GM23338 (cell line): Measurements from ENCODE around the gene KCNJ16. TPM values are rescaled to one million over a fixed set of nuclear protein-coding genes. Genes with fewer than 3 reads are reported as not detected.

Experiments
- ATAC-seq: fragments of 200-7000 bp; cut with Tn5 transposase; 3 replicates; pipeline ENCODE4 v1.9.1; 2020
- DNase-seq: peaks from one replicate; pipeline ENCODE4 v3.0.0-alpha.2; 2015; ENCODE audit warnings: low spot score
- H2AFZ ChIP-seq: fragments of 200-600 bp; sonication (generic); 2 replicates; pipeline ENCODE4 v1.8.0; 2016; ENCODE audit warnings: antibody characterized with exemption, mild to moderate bottlenecking, moderate library complexity
- H3F3A ChIP-seq: fragments of 200-600 bp; sonication (generic); replicated peaks from 2 replicates; pipeline ENCODE4 v1.8.0; 2017; ENCODE audit warnings: antibody characterized with exemption, mixed run types, low read depth
- H3K27ac ChIP-seq: fragments of 200-600 bp; sonication (generic); 2 replicates; pipeline ENCODE4 v1.6.1; 2016; ENCODE audit warnings: low read depth
- H3K27me3 ChIP-seq: fragments of 200-600 bp; sonication (generic); 2 replicates; pipeline ENCODE4 v1.8.0; 2016; ENCODE audit warnings: mild to moderate bottlenecking, mixed run types, moderate library complexity; ENCODE audit not compliant: insufficient read depth
- H3K36me3 ChIP-seq: fragments of 200-600 bp; sonication (generic); 2 replicates; pipeline ENCODE4 v1.8.0; 2016; ENCODE audit warnings: mild to moderate bottlenecking; ENCODE audit not compliant: insufficient read depth
- H3K4me1 ChIP-seq: fragments of 200-600 bp; sonication (generic); 2 replicates; pipeline ENCODE4 v1.8.0; 2016; ENCODE audit warnings: mild to moderate bottlenecking, moderate library complexity; ENCODE audit not compliant: insufficient read depth
- H3K4me2 ChIP-seq: fragments of 200-600 bp; sonication (generic); 2 replicates; pipeline ENCODE4 v1.7.1; 2017; ENCODE audit warnings: mixed run types
- H3K4me3 ChIP-seq: fragments of 200-600 bp; sonication (generic); 2 replicates; pipeline ENCODE4 v1.6.1; 2016; ENCODE audit warnings: mixed run types
- H3K79me2 ChIP-seq: fragments of 200-600 bp; sonication (generic); replicated peaks from 2 replicates; pipeline ENCODE4 v1.8.0; 2017; ENCODE audit warnings: mild to moderate bottlenecking; ENCODE audit not compliant: insufficient read depth
- H3K9me2 ChIP-seq: fragments of 200-600 bp; sonication (generic); 2 replicates; pipeline ENCODE4 v1.8.0; 2017; ENCODE audit not compliant: insufficient read depth
- H4K20me1 ChIP-seq: fragments of 200-600 bp; sonication (generic); replicated peaks from 2 replicates; pipeline ENCODE4 v1.8.0; 2017; ENCODE audit warnings: mild to moderate bottlenecking; ENCODE audit not compliant: insufficient read depth
- H3K27ac Mint-ChIP-seq: 2 replicates; pipeline ENCODE4 v1.8.0; 2020; ENCODE audit warnings: inconsistent platforms, mild to moderate bottlenecking, moderate library complexity, mixed read lengths
- H3K27me3 Mint-ChIP-seq: 3 replicates; pipeline ENCODE4 v1.8.0; 2022; ENCODE audit warnings: low read depth, mild to moderate bottlenecking, moderate library complexity, mixed read lengths, inconsistent platforms; ENCODE audit not compliant: insufficient read depth, poor library complexity
- H3K36me3 Mint-ChIP-seq: 3 replicates; pipeline ENCODE4 v1.8.0; 2021; ENCODE audit warnings: low read depth, mild to moderate bottlenecking, inconsistent platforms, moderate library complexity, mixed read lengths
- H3K4me1 Mint-ChIP-seq: 3 replicates; pipeline ENCODE4 v1.8.0; 2020; ENCODE audit warnings: mild to moderate bottlenecking, inconsistent platforms, mixed read lengths
- H3K4me3 Mint-ChIP-seq: 3 replicates; pipeline ENCODE4 v1.8.0; 2021; ENCODE audit warnings: moderate library complexity, mild to moderate bottlenecking, inconsistent platforms, mixed read lengths
- H3K9me3 Mint-ChIP-seq: 3 replicates; pipeline ENCODE4 v1.8.0; 2020; ENCODE audit warnings: moderate library complexity, mild to moderate bottlenecking, inconsistent platforms, mixed read lengths
- CREB1 ChIP-seq: fragments of 250-450 bp; sonication (Bioruptor Pico); IDR thresholded peaks from 2 replicates; pipeline ENCODE4 v1.5.0; 2020; ENCODE audit warnings: low read depth, mild to moderate bottlenecking, moderate library complexity
- EZH2 ChIP-seq: fragments of 200-600 bp; sonication (generic); IDR thresholded peaks from one replicate; pipeline ENCODE4 v1.8.0; 2017; ENCODE audit warnings: antibody characterized with exemption, mild to moderate bottlenecking, low read depth; ENCODE audit not compliant: unreplicated experiment
- EZH2phosphoT487 ChIP-seq: fragments of 200-600 bp; sonication (generic); IDR thresholded peaks from one replicate; pipeline ENCODE4 v1.8.1; 2018; ENCODE audit warnings: antibody characterized with exemption; ENCODE audit not compliant: unreplicated experiment
- JUNB ChIP-seq: IDR thresholded peaks from one replicate; pipeline ENCODE4 v1.6.1; 2016; ENCODE audit warnings: antibody characterized with exemption; ENCODE audit not compliant: unreplicated experiment
- NANOG ChIP-seq: IDR thresholded peaks from 2 replicates; pipeline ENCODE4 v1.6.1; 2016; ENCODE audit warnings: antibody characterized with exemption, borderline replicate concordance
- POLR2AphosphoS5 ChIP-seq: IDR thresholded peaks from 2 replicates; pipeline ENCODE4 v1.6.1; 2016; ENCODE audit warnings: antibody characterized with exemption, low read depth
- STAT1 ChIP-seq: IDR thresholded peaks from one replicate; pipeline ENCODE4 v1.6.1; 2016; ENCODE audit warnings: antibody characterized with exemption; ENCODE audit not compliant: unreplicated experiment
- ZNF114 ChIP-seq: fragments of 250-450 bp; sonication (Bioruptor Pico); IDR thresholded peaks from 2 replicates; pipeline ENCODE4 v1.5.0; 2020; ENCODE audit warnings: mild to moderate bottlenecking, moderate library complexity
- ZNF331 ChIP-seq: fragments of 250-450 bp; sonication (Bioruptor Pico); IDR thresholded peaks from 2 replicates; pipeline ENCODE4 v1.5.0; 2020; ENCODE audit warnings: low read depth, mild to moderate bottlenecking, moderate library complexity
- polyA plus RNA-seq: library from polyadenylated mRNA; unstranded; fragments of >200 nt; fragmentation: Nextera tagmentation; extraction: Ambion mirVana; gene quantifications from 2 replicates; pipeline ENCODE4 v1.2.1, GENCODE V29; 2016
- total RNA-seq: library from RNA; depleted of rRNA; stranded (reverse); fragments of >200 nt; shearing (Covaris generic); gene quantifications from 2 replicates; pipeline ENCODE4 v1.2.3, GENCODE V29; 2014
- TF ChIP-seq, protein P1 (sequence below): IDR thresholded peaks from 2 replicates; pipeline ENCODE4 v1.6.1; 2016; ENCODE audit warnings: antibody characterized with exemption
- TF ChIP-seq, protein P2 (sequence below), 2 experiments: fragments of 200-600 bp in 1 of 2; sonication (generic) in 1 of 2; conservative IDR thresholded peaks; 2 replicates each; pipeline versions ENCODE4 v1.5.1 to v1.6.1; 2016 to 2017; ENCODE audit warnings: antibody characterized with exemption in 2 of 2, low read depth in 2 of 2, mild to moderate bottlenecking in 2 of 2, moderate library complexity in 1 of 2
- TF ChIP-seq, protein P3 (sequence below): IDR thresholded peaks from one replicate; pipeline ENCODE4 v1.6.1; 2018; ENCODE audit warnings: antibody characterized with exemption; ENCODE audit not compliant: unreplicated experiment
- TF ChIP-seq, protein P4 (sequence below): fragments of 250-450 bp; sonication (Bioruptor Pico); IDR thresholded peaks from 2 replicates; pipeline ENCODE4 v1.5.0; 2020; ENCODE audit warnings: mild to moderate bottlenecking, moderate library complexity

Gene KCNJ16
- total and polyA plus RNA-seq, 2 experiments from 2014 or later, result not detected

DNA sequence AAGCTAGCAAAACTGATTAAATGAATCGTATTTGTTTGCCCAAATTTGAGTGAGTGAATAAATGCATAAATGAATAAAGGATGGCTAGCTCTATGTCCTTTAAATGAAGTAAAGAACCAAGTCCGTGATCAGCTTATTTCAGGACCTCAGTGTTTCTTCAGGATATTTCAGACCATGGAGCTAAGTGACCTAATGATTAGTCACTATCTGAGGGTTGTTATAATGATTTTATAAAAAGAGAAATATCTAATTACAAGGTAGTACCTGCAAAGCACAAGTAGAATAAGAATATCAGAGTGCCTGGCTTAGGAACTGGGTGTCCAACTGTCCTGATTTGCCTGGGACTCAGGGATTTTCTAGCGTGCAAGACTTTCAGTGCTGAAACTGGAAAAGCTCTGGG lies 106.8 kb downstream of the KCNJ16 start:
- Histone ChIP-seq H2AFZ (no peak overlapping the region), H3F3A (no peaks in the 10 kb centered on the region), H4K20me1 (no peaks in the 10 kb centered on the region), H3K9me2 (no peaks in the 10 kb centered on the region), H3K27ac (no peak overlapping the region), H3K4me2 (no peak overlapping the region), H3K79me2 (no peaks in the 10 kb centered on the region), H3K4me1 (peaks cover 10% of the 10 kb centered on the region; the same call in 1 of the 2 replicates), H3K4me3 (no peak overlapping the region), H3K27me3 (no peaks in the 10 kb centered on the region), H3K36me3 (no peaks in the 10 kb centered on the region)
- H3K4me3 Mint-ChIP-seq, result no peak overlapping the region
- no peak for DNase-seq
- TF ChIP-seq CREB1 (CRISPR knock-in tag), result no peak
- TF ChIP-seq, protein P1, sequence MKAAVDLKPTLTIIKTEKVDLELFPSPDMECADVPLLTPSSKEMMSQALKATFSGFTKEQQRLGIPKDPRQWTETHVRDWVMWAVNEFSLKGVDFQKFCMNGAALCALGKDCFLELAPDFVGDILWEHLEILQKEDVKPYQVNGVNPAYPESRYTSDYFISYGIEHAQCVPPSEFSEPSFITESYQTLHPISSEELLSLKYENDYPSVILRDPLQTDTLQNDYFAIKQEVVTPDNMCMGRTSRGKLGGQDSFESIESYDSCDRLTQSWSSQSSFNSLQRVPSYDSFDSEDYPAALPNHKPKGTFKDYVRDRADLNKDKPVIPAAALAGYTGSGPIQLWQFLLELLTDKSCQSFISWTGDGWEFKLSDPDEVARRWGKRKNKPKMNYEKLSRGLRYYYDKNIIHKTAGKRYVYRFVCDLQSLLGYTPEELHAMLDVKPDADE, result no peak
- TF ChIP-seq STAT1, result no peak
- no peak for TF ChIP-seq ZNF331
- TF ChIP-seq ZNF114 (CRISPR knock-in tag), result no peak
- no peak for TF ChIP-seq POLR2AphosphoS5
- no peak for TF ChIP-seq NANOG
- TF ChIP-seq, protein P2, sequence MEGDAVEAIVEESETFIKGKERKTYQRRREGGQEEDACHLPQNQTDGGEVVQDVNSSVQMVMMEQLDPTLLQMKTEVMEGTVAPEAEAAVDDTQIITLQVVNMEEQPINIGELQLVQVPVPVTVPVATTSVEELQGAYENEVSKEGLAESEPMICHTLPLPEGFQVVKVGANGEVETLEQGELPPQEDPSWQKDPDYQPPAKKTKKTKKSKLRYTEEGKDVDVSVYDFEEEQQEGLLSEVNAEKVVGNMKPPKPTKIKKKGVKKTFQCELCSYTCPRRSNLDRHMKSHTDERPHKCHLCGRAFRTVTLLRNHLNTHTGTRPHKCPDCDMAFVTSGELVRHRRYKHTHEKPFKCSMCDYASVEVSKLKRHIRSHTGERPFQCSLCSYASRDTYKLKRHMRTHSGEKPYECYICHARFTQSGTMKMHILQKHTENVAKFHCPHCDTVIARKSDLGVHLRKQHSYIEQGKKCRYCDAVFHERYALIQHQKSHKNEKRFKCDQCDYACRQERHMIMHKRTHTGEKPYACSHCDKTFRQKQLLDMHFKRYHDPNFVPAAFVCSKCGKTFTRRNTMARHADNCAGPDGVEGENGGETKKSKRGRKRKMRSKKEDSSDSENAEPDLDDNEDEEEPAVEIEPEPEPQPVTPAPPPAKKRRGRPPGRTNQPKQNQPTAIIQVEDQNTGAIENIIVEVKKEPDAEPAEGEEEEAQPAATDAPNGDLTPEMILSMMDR (conservative IDR thresholded peaks at IDR 0.05; ENCODE audit: low read depth in 2 of 2), result no peak
- TF ChIP-seq, protein P3, sequence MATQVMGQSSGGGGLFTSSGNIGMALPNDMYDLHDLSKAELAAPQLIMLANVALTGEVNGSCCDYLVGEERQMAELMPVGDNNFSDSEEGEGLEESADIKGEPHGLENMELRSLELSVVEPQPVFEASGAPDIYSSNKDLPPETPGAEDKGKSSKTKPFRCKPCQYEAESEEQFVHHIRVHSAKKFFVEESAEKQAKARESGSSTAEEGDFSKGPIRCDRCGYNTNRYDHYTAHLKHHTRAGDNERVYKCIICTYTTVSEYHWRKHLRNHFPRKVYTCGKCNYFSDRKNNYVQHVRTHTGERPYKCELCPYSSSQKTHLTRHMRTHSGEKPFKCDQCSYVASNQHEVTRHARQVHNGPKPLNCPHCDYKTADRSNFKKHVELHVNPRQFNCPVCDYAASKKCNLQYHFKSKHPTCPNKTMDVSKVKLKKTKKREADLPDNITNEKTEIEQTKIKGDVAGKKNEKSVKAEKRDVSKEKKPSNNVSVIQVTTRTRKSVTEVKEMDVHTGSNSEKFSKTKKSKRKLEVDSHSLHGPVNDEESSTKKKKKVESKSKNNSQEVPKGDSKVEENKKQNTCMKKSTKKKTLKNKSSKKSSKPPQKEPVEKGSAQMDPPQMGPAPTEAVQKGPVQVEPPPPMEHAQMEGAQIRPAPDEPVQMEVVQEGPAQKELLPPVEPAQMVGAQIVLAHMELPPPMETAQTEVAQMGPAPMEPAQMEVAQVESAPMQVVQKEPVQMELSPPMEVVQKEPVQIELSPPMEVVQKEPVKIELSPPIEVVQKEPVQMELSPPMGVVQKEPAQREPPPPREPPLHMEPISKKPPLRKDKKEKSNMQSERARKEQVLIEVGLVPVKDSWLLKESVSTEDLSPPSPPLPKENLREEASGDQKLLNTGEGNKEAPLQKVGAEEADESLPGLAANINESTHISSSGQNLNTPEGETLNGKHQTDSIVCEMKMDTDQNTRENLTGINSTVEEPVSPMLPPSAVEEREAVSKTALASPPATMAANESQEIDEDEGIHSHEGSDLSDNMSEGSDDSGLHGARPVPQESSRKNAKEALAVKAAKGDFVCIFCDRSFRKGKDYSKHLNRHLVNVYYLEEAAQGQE, result no peak
- no peak for TF ChIP-seq EZH2phosphoT487
- TF ChIP-seq JUNB, result no peak
- TF ChIP-seq EZH2, result no peak
- TF ChIP-seq, protein P4, sequence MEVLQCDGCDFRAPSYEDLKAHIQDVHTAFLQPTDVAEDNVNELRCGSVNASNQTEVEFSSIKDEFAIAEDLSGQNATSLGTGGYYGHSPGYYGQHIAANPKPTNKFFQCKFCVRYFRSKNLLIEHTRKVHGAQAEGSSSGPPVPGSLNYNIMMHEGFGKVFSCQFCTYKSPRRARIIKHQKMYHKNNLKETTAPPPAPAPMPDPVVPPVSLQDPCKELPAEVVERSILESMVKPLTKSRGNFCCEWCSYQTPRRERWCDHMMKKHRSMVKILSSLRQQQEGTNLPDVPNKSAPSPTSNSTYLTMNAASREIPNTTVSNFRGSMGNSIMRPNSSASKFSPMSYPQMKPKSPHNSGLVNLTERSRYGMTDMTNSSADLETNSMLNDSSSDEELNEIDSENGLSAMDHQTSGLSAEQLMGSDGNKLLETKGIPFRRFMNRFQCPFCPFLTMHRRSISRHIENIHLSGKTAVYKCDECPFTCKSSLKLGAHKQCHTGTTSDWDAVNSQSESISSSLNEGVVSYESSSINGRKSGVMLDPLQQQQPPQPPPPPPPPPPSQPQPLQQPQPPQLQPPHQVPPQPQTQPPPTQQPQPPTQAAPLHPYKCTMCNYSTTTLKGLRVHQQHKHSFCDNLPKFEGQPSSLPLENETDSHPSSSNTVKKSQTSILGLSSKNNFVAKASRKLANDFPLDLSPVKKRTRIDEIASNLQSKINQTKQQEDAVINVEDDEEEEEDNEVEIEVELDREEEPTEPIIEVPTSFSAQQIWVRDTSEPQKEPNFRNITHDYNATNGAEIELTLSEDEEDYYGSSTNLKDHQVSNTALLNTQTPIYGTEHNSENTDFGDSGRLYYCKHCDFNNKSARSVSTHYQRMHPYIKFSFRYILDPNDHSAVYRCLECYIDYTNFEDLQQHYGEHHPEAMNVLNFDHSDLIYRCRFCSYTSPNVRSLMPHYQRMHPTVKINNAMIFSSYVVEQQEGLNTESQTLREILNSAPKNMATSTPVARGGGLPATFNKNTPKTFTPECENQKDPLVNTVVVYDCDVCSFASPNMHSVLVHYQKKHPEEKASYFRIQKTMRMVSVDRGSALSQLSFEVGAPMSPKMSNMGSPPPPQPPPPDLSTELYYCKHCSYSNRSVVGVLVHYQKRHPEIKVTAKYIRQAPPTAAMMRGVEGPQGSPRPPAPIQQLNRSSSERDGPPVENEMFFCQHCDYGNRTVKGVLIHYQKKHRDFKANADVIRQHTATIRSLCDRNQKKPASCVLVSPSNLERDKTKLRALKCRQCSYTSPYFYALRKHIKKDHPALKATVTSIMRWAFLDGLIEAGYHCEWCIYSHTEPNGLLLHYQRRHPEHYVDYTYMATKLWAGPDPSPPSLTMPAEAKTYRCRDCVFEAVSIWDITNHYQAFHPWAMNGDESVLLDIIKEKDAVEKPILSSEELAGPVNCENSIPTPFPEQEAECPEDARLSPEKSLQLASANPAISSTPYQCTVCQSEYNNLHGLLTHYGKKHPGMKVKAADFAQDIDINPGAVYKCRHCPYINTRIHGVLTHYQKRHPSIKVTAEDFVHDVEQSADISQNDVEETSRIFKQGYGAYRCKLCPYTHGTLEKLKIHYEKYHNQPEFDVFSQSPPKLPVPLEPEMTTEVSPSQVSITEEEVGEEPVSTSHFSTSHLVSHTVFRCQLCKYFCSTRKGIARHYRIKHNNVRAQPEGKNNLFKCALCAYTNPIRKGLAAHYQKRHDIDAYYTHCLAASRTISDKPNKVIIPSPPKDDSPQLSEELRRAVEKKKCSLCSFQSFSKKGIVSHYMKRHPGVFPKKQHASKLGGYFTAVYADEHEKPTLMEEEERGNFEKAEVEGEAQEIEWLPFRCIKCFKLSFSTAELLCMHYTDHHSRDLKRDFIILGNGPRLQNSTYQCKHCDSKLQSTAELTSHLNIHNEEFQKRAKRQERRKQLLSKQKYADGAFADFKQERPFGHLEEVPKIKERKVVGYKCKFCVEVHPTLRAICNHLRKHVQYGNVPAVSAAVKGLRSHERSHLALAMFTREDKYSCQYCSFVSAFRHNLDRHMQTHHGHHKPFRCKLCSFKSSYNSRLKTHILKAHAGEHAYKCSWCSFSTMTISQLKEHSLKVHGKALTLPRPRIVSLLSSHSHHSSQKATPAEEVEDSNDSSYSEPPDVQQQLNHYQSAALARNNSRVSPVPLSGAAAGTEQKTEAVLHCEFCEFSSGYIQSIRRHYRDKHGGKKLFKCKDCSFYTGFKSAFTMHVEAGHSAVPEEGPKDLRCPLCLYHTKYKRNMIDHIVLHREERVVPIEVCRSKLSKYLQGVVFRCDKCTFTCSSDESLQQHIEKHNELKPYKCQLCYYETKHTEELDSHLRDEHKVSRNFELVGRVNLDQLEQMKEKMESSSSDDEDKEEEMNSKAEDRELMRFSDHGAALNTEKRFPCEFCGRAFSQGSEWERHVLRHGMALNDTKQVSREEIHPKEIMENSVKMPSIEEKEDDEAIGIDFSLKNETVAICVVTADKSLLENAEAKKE (CRISPR knock-in tag), result no peak
- no peak for ATAC-seq
- H3K27me3 Mint-ChIP-seq, result no peaks in the 10 kb centered on the region
- no peaks in the 10 kb centered on the region for H3K9me3 Mint-ChIP-seq
- no peak overlapping the region; the same call in 1 of the 2 replicates for H3K27ac Mint-ChIP-seq
- peaks cover 7% of the 10 kb centered on the region for H3K4me1 Mint-ChIP-seq
- no peaks in the 10 kb centered on the region for H3K36me3 Mint-ChIP-seq
